ENCODE measurements around the gene CPT2.

DNA sequence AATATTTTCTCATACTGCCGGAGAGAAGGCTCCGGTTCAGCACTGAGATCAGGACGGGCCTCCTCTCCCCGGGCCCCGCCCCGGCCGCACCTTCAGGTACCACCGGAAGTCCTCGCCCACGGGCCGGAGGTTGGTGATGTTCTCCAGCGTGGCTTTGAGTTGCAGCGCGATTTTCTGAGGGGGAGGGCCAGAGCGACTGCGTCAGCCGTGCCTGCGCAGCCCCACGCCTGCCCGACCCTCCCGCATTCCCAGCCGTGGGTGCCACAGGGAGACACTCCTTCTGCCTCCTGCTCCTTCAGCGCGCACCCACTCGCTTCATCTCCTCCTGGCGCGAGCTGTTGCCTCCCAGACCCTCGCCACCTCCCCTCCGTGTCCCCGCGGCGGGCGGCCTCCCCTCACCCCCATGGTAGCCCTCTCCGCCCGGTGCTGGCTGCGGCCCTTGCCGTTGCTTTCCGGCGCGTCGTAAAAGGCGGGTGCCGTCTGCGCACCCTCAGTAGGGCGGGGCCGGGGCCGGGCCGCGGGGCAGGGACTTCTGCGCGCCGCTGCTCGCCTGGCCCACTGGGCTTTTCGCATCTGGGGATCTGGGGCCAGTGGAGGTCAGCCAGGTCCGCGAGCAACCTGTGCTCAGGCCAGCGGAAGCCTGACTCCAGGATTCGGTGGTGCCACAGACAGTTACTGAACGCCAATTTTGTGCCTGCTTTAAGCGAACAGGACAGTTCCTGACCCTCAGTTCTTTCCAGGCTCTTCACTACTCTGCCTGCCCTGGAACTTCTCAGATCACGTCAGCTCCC is 23.7 kb downstream of the CPT2 start, which contains the start of gene CZIB:
- TF ChIP-seq POLR2A (IDR thresholded peaks at IDR 0.05; ENCODE audit: low read length) (peak; percentile 87), GATA1 (IDR thresholded peaks at IDR 0.05; ENCODE audit: low read depth, low read length) (no peak)

Data from erythroblast (primary cell).